ENCODE results near the gene PALD1.

Gene PALD1

DNA sequence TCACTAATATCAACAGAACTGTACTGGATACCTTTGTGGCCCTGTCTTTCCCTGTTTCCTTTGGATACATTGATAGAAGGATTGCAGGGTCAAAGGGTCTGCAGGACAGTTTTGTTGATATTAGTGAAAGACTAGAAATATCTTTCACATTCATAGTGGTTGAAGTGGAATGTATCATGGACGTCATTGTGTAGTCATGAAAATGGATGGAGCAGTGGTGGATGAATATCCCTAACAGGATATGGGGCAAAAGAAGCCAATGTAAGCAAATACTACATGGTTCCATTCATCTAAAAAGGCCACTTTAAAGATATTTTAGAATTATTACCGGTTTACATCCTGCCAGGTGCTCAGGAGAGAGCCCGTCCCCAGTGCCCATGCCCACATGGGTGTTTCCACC lies 23.8 kb downstream of the PALD1 start:
- DNase-seq (ENCODE audit: extremely low spot score): no peak
- ChIA-PET POLR2A (no interaction called here), CTCF (no interaction called here)
- TF ChIP-seq, protein P1, sequence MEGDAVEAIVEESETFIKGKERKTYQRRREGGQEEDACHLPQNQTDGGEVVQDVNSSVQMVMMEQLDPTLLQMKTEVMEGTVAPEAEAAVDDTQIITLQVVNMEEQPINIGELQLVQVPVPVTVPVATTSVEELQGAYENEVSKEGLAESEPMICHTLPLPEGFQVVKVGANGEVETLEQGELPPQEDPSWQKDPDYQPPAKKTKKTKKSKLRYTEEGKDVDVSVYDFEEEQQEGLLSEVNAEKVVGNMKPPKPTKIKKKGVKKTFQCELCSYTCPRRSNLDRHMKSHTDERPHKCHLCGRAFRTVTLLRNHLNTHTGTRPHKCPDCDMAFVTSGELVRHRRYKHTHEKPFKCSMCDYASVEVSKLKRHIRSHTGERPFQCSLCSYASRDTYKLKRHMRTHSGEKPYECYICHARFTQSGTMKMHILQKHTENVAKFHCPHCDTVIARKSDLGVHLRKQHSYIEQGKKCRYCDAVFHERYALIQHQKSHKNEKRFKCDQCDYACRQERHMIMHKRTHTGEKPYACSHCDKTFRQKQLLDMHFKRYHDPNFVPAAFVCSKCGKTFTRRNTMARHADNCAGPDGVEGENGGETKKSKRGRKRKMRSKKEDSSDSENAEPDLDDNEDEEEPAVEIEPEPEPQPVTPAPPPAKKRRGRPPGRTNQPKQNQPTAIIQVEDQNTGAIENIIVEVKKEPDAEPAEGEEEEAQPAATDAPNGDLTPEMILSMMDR (IDR thresholded peaks at IDR 0.05; ENCODE audit: control extremely low read depth, extremely low read depth, low read depth, missing control alignments): no peak

DNA sequence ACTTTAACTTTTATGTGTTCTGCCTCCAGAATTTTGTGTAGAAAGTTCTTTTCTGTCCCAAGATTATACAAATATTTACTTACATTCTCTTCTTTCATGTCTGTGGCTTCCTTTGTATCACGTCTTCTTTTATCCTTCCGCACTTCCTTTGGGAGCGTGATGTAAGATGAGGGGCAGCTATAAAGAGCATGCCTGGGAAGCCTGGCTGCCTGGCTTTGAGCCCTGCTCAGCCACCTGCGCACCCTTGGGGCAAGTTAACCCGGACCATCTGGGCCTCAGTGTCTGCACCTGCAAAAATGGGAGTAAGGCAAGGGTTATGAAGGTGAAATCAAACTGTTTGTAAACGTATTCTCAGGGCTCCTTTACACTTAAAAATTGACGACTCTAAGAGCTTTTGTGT lies 25.2 kb downstream of the PALD1 start:
- TF ChIP-seq, protein P1 (IDR thresholded peaks at IDR 0.05; ENCODE audit: control extremely low read depth, extremely low read depth, low read depth, missing control alignments): no peak

DNA sequence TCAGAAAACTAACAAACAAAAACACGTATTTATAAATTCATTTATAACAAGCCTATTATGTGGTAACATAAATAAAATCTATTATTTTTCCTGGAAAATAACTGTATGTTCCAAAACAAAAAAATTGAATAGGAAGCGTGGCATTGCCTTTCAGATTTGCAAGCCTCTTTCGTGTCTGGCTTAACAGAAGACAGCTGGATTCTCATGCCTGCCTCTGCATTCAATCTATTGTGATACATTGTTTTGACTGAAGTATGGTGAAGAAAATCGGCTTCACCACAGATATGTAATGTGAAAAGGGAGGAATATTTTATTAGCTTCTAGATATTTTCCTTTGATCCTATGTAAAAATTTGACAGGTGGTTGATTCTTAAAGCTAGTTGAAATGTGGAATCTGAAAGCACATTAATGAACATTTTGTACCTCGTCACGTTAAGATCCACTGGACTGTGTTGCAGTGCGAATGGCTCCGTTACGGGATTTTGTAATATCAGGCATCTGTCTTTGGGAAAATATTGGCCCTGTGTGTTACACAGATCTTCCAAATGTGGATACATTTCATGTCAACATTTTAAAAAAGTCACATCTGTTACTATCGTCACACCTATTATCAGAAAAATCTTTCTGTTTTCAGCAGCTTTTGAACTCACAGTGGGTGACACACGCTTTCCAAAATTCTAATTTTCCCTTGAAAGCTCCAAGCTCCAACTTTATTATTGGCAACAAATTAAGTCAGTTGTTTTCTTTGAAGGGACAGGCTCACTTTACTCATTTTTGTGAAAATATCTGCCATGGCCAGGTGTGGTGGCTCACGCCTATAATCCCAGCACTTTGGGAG lies 26.2 kb downstream of the PALD1 start:
- CTCF ChIA-PET: interaction anchor here (1.3 kb wide), 2 partner anchors 44 to 58 kb away, joined by 4 to 5 read pairs; no protein-coding TSS in a partner anchor
- DNase-seq (ENCODE audit: extremely low spot score): no peak
- TF ChIP-seq, protein P1 (IDR thresholded peaks at IDR 0.05; ENCODE audit: control extremely low read depth, extremely low read depth, low read depth, missing control alignments): no peak
- POLR2A ChIA-PET: no interaction called here

More for the DNA sequence above, 25.2 kb downstream of the PALD1 start:
- DNase-seq (ENCODE audit: extremely low spot score): no peak
- ChIA-PET POLR2A (no interaction called here), CTCF (interaction anchor here (1.3 kb wide), 1 partner anchor 45 kb away, joined by 5 read pairs; no protein-coding TSS in a partner anchor)

- TF ChIP-seq, protein P1 (IDR thresholded peaks at IDR 0.05; ENCODE audit: control extremely low read depth, extremely low read depth, low read depth, missing control alignments): no peak
- no peak for DNase-seq (ENCODE audit: extremely low spot score)
- ChIA-PET CTCF (no interaction called here), POLR2A (no interaction called here)
Measured at GRCh38 chr10:70505908-70506307, 27.3 kb downstream of the PALD1 start.

GRCh38 chr10:70507966-70508365 lies 29.4 kb downstream of the PALD1 start:
- POLR2A ChIA-PET: no interaction called here
- no peak for DNase-seq (ENCODE audit: extremely low spot score)
- CTCF ChIA-PET: interaction anchor here (1.0 kb wide), 1 partner anchor 8 kb away, joined by 4 read pairs; no protein-coding TSS in a partner anchor
- TF ChIP-seq, protein P1 (IDR thresholded peaks at IDR 0.05; ENCODE audit: control extremely low read depth, extremely low read depth, low read depth, missing control alignments): no peak

GRCh38 chr10:70508912-70509756 lies 30.6 kb downstream of the PALD1 start:
- DNase-seq (ENCODE audit: extremely low spot score): no peak
- TF ChIP-seq, protein P1 (IDR thresholded peaks at IDR 0.05; ENCODE audit: control extremely low read depth, extremely low read depth, low read depth, missing control alignments): no peak
- POLR2A ChIA-PET: no interaction called here
- CTCF ChIA-PET: interaction anchor here (1.0 to 3.0 kb wide), 3 partner anchors 9 to 47 kb away, joined by 4 to 8 read pairs (median 5); no protein-coding TSS in a partner anchor

Measured in GM10248 (cell line).